Endothelial cell of umbilical vein (primary cell): ENCODE data around the gene PKN2. TPM values are rescaled to one million over a fixed set of nuclear protein-coding genes. Genes with fewer than 3 reads are reported as not detected.

ENCODE experiments used
- BruUV-seq: library from RNA; stranded (reverse); fragments of 400-500 nt; replicated peaks from 2 replicates; lab custom pipeline; 2021; lab: Mats Ljungman, UMichigan
- CTCF ChIA-PET: fragments of 300-600, 350-600 bp; sonication (Branson Sonifier 250); formaldehyde crosslinking; loops from one replicate; lab custom pipeline; 2021; ENCODE audit warnings: antibody characterized with exemption, inconsistent platforms; lab: Charles Lee
- POLR2A ChIA-PET: fragments of 300-600, 350-600 bp; sonication (Branson Sonifier 250); formaldehyde crosslinking; loops from one replicate; lab custom pipeline; 2021; ENCODE audit warnings: antibody characterized with exemption, inconsistent platforms; lab: Charles Lee
- DNase-seq: peaks from one replicate; pipeline ENCODE4 v3.0.0-alpha.2; 2011; ENCODE audit warnings: low read depth, low spot score
- FAIRE-seq: peaks from 2 replicates; lab custom pipeline; 2011; peaks lifted over from hg19 to GRCh38; lab: Jason Lieb, UNC
- H2AFZ ChIP-seq: 2 replicates; pipeline ENCODE4 v1.6.0; 2012; ENCODE audit warnings: low read depth, low read length, control low read depth, inconsistent platforms
- H3K27ac ChIP-seq: 2 replicates; pipeline ENCODE4 v1.5.1; 2011; ENCODE audit warnings: low read depth, mild to moderate bottlenecking, control low read depth, low read length, moderate library complexity; ENCODE audit not compliant: insufficient read depth
- H3K27me3 ChIP-seq, 2 experiments: 2 replicates each; pipeline versions ENCODE4 v1.6.0 to v1.6.1; 2011; ENCODE audit warnings: low read length in 2 of 2, mixed read lengths in 1 of 2; ENCODE audit not compliant: control insufficient read depth in 2 of 2, insufficient read depth in 2 of 2
- H3K36me3 ChIP-seq, 2 experiments: 2 replicates in 1 of 2; 3 replicates in 1 of 2; pipeline ENCODE4 v1.5.1; 2011; ENCODE audit warnings: low read length in 2 of 2, mild to moderate bottlenecking in 1 of 2, moderate library complexity in 1 of 2; ENCODE audit not compliant: control insufficient read depth in 2 of 2, insufficient read depth in 2 of 2; ENCODE audit errors: extremely low read depth in 1 of 2
- H3K4me1 ChIP-seq: 3 replicates; pipeline ENCODE4 v1.5.1; 2011; ENCODE audit warnings: mild to moderate bottlenecking, low read length; ENCODE audit not compliant: control insufficient read depth, insufficient read depth; ENCODE audit errors: extremely low read depth
- H3K4me2 ChIP-seq: 2 replicates; pipeline ENCODE4 v1.6.1; 2011; ENCODE audit warnings: low read length, control low read depth, mixed read lengths; ENCODE audit not compliant: insufficient read depth
- H3K4me3 ChIP-seq, 3 experiments: fragments of 200-600 bp in 1 of 3; sonication (generic), shearing (Covaris generic) in 1 of 3; replicated peaks in 1 of 3; 2 replicates each; pipeline ENCODE4 v1.5.1; 2011 to 2016; ENCODE audit warnings: control low read depth in 3 of 3, low read length in 3 of 3, mild to moderate bottlenecking in 2 of 3, inconsistent platforms in 1 of 3, low read depth in 1 of 3, moderate library complexity in 1 of 3; ENCODE audit not compliant: insufficient read depth in 1 of 3
- H3K79me2 ChIP-seq: 2 replicates; pipeline ENCODE4 v1.6.0; 2012; ENCODE audit warnings: low read length, inconsistent platforms; ENCODE audit not compliant: control insufficient read depth, insufficient read depth
- H3K9ac ChIP-seq: replicated peaks from 2 replicates; pipeline ENCODE3; 2011; ENCODE audit warnings: low read length, control low read depth; ENCODE audit not compliant: insufficient read depth; ENCODE audit errors: extremely low read depth
- H3K9me1 ChIP-seq: replicated peaks from 3 replicates; pipeline ENCODE4 v1.6.0; 2011; ENCODE audit warnings: mild to moderate bottlenecking, low read length; ENCODE audit not compliant: control insufficient read depth, insufficient read depth; ENCODE audit errors: extremely low read depth
- H3K9me3 ChIP-seq: replicated peaks from 2 replicates; pipeline ENCODE4 v1.5.1; 2012; ENCODE audit warnings: low read length, inconsistent platforms; ENCODE audit not compliant: control insufficient read depth, insufficient read depth
- H4K20me1 ChIP-seq: replicated peaks from 2 replicates; pipeline ENCODE3; 2011; ENCODE audit warnings: mild to moderate bottlenecking, low read length; ENCODE audit not compliant: control insufficient read depth, insufficient read depth; ENCODE audit errors: extremely low read depth
- EZH2 ChIP-seq: IDR thresholded peaks from 2 replicates; pipeline ENCODE4 v1.6.1; 2012; ENCODE audit warnings: borderline replicate concordance, low read depth, mild to moderate bottlenecking, moderate library complexity, low read length, inconsistent platforms; ENCODE audit not compliant: severe bottlenecking
- FOS ChIP-seq: IDR thresholded peaks from 2 replicates; pipeline ENCODE4 v1.6.1; 2011; ENCODE audit warnings: mild to moderate bottlenecking, low read length, moderate library complexity, borderline replicate concordance; ENCODE audit not compliant: insufficient read depth
- GATA2 ChIP-seq: IDR thresholded peaks from 2 replicates; pipeline ENCODE4 v1.7.0; 2011; ENCODE audit warnings: low read depth, mild to moderate bottlenecking, moderate library complexity, mixed read lengths, low read length; ENCODE audit not compliant: insufficient read length, insufficient read depth
- JUN ChIP-seq: IDR thresholded peaks from 2 replicates; pipeline ENCODE4 v1.6.1; 2011; ENCODE audit warnings: borderline replicate concordance, low read depth; ENCODE audit not compliant: insufficient read length, insufficient read depth
- MYC ChIP-seq: IDR thresholded peaks from one replicate; pipeline ENCODE4 v1.6.1; 2011; ENCODE audit warnings: mild to moderate bottlenecking, low read depth, low read length
- POLR2A ChIP-seq: IDR thresholded peaks from 2 replicates; pipeline ENCODE4 v1.6.1; 2012; ENCODE audit warnings: low read depth, mild to moderate bottlenecking, control low read depth, low read length
- POLR2AphosphoS5 ChIP-seq: IDR thresholded peaks from 2 replicates; pipeline ENCODE4 v1.6.1; 2012; ENCODE audit warnings: low read depth, mild to moderate bottlenecking, control low read depth, low read length, moderate library complexity; ENCODE audit not compliant: insufficient read depth
- dilution Hi-C: fragments of 300-500 bp; cut with MboI; formaldehyde crosslinking; loops from one replicate; pipeline ENCODE4 v1.15.0; 2019; ENCODE audit warnings: low sequenced_read_pairs; ENCODE audit not compliant: extremely low pct_ligation_motif_present
- intact Hi-C: fragments of 100-400 bp; cut with micrococcal nuclease; formaldehyde crosslinking; loops from one replicate; pipeline ENCODE4 v1.10.0; 2022
- polyA plus RNA-seq, 4 experiments: library from polyadenylated mRNA; depleted of rRNA in 3 of 4; stranded (reverse) in 3 of 4; unstranded in 1 of 4; fragments of >200 nt; gene quantifications; 2 replicates each; pipeline versions ENCODE4 v1.2.1 to v1.2.3, GENCODE V29; 2011 to 2012; ENCODE audit warnings: missing spikeins in 1 of 4
- total RNA-seq: library from RNA; stranded (reverse); gene quantifications from 2 replicates; pipeline ENCODE4 v1.2.3, GENCODE V29; 2021
- TF ChIP-seq, protein P1 (sequence below): IDR thresholded peaks from 2 replicates; pipeline ENCODE4 v1.6.1; 2011; ENCODE audit not compliant: insufficient read depth, insufficient read length
- TF ChIP-seq, protein P2 (sequence below), 2 donors: IDR thresholded peaks; 1 replicate in 1 of 2; 2 replicates in 1 of 2; pipeline ENCODE4 v1.5.1; 2011; ENCODE audit warnings: low read length in 2 of 2, mild to moderate bottlenecking in 2 of 2, moderate library complexity in 2 of 2, control low read depth in 1 of 2, inconsistent platforms in 1 of 2, low read depth in 1 of 2; ENCODE audit not compliant: insufficient read depth in 1 of 2; ENCODE audit errors: extremely low read depth in 1 of 2

Gene PKN2
- total and polyA plus RNA-seq, 2 donors (not counting 3 experiments of a cell fraction or from before 2014, with no cell fraction given) = 11.5 to 47.3 TPM

DNA sequence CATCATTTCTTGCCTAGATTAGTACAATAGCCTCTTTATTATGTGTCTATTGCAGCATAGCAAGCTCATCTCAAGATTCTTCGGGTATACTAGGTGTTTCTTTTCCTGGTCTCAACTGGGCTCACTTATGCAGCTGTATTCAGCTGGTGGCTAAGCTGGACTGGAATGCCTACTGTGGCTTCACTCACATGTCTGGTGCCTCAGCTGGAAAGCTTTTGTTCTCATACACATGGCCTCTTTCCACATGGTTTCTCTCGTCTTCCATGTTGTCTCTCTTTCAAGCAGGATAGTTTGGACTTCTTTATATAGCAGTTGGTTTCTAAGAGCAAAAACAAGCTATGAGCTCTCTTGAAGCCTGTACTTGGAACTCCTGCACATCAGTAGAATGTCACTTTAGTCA, 45.2 kb downstream of the PKN2 start:
- Histone ChIP-seq H3K4me3 (no peak overlapping the region), H3K9me3 (no peaks in the 10 kb centered on the region), H3K4me1 (peaks cover 7% of the 10 kb centered on the region), H3K4me2 (no peak overlapping the region), H3K79me2 (peaks cover 77% of the 10 kb centered on the region), H3K9me1 (no peaks in the 10 kb centered on the region), H3K27me3 (no peaks in the 10 kb centered on the region), H4K20me1 (peaks cover 3% of the 10 kb centered on the region), H2AFZ (no peak overlapping the region), H3K36me3 (peaks cover 0 to 2% of the 10 kb centered on the region in 2 experiments), H3K9ac (no peak overlapping the region), H3K27ac (no peak overlapping the region)
- TF ChIP-seq GATA2 = no peak
- TF ChIP-seq JUN = no peak
- no peak for TF ChIP-seq MYC
- no peak for TF ChIP-seq POLR2A
- TF ChIP-seq, protein P1, sequence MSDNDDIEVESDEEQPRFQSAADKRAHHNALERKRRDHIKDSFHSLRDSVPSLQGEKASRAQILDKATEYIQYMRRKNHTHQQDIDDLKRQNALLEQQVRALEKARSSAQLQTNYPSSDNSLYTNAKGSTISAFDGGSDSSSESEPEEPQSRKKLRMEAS = no peak
- TF ChIP-seq, protein P2, sequence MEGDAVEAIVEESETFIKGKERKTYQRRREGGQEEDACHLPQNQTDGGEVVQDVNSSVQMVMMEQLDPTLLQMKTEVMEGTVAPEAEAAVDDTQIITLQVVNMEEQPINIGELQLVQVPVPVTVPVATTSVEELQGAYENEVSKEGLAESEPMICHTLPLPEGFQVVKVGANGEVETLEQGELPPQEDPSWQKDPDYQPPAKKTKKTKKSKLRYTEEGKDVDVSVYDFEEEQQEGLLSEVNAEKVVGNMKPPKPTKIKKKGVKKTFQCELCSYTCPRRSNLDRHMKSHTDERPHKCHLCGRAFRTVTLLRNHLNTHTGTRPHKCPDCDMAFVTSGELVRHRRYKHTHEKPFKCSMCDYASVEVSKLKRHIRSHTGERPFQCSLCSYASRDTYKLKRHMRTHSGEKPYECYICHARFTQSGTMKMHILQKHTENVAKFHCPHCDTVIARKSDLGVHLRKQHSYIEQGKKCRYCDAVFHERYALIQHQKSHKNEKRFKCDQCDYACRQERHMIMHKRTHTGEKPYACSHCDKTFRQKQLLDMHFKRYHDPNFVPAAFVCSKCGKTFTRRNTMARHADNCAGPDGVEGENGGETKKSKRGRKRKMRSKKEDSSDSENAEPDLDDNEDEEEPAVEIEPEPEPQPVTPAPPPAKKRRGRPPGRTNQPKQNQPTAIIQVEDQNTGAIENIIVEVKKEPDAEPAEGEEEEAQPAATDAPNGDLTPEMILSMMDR (IDR thresholded peaks at IDR 0.05; ENCODE audit: extremely low read depth in 1 of 2, insufficient read depth in 1 of 2, low read depth in 1 of 2, low read length in 2 of 2) = no peak
- TF ChIP-seq POLR2AphosphoS5 = no peak
- TF ChIP-seq FOS = no peak
- TF ChIP-seq EZH2 = no peak
- CTCF ChIA-PET = no interaction called here
- FAIRE-seq (no peak), DNase-seq (no peak)
- intact Hi-C loops = no loop called here
- POLR2A ChIA-PET = no interaction called here
- BruUV-seq = no TSS peak
- dilution Hi-C loops = no loop called here
